ENCODE results near the gene SF3A1.

The SF3A1 gene

GRCh38 chr22:30285176-30285845 is 71.4 kb downstream of the SF3A1 start:
- no peak for DNase-seq

- no peak for DNase-seq
Observed at GRCh38 chr22:30284666-30285065, 72.0 kb downstream of the SF3A1 start.

GRCh38 chr22:30284172-30284571 is 72.5 kb downstream of the SF3A1 start:
- no peak for DNase-seq

GRCh38 chr22:30283342-30283741 is 73.4 kb downstream of the SF3A1 start:
- DNase-seq, result no peak

GRCh38 chr22:30282616-30283046 is 74.1 kb downstream of the SF3A1 start:
- DNase-seq, result no peak

All from activated CD4-positive, alpha-beta T cell treated with anti-CD3 and anti-CD28 coated beads for 1 hour (primary cell).